ENCODE results near the gene SMIM45.

SMIM45 gene

DNA sequence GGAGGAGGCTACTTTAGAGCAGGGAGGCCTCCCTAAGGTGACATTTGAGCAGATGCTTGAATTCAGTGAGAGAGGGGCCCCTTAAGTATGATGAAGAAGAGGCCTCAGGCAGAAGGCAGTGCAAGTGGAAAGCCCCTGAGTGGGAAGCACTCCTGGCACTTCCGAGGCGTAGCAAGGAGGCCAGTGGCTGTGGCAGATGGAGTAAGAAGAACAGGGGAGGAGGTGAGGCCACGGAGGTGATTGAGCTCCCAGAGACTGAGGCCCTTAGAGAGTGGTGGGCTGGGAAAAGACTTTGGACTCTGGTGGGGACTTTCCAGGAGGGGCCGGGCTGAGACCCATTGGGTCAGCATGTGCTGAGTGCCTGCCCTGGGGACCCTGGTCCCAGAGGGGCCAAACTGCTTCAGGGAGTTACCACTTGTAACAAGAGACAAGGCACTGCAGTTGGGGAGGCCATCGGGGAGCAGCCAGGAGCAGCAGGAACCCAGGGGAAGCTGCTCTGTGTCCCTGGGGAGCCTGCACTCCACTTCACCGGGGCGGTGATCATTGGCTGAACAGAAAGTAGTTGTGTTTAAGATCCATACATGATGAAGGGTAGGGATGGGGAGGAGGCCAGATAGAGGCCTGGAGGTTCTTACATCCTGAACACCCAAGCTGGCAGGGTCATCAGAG, 2.5 kb upstream of the SMIM45 start:
- 82 to 93% methylated on average over 7 of the region's 7 CpGs for WGBS, 2 donors
- intact Hi-C loops (cut with DNase I), result no loop called here
- TF ChIP-seq, protein P1, sequence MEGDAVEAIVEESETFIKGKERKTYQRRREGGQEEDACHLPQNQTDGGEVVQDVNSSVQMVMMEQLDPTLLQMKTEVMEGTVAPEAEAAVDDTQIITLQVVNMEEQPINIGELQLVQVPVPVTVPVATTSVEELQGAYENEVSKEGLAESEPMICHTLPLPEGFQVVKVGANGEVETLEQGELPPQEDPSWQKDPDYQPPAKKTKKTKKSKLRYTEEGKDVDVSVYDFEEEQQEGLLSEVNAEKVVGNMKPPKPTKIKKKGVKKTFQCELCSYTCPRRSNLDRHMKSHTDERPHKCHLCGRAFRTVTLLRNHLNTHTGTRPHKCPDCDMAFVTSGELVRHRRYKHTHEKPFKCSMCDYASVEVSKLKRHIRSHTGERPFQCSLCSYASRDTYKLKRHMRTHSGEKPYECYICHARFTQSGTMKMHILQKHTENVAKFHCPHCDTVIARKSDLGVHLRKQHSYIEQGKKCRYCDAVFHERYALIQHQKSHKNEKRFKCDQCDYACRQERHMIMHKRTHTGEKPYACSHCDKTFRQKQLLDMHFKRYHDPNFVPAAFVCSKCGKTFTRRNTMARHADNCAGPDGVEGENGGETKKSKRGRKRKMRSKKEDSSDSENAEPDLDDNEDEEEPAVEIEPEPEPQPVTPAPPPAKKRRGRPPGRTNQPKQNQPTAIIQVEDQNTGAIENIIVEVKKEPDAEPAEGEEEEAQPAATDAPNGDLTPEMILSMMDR (IDR thresholded peaks at IDR 0.05), result no peak
- no peak for TF ChIP-seq POLR2A (IDR thresholded peaks at IDR 0.05)
- Histone ChIP-seq H3K27ac (no peak overlapping the region), H3K4me1 (peaks cover 12 to 20% (median 13%) of the 10 kb centered on the region in 3 donors), H3K36me3 (no peaks in the 10 kb centered on the region), H3K27me3 (no peaks in the 10 kb centered on the region), H3K4me3 (no peak overlapping the region), H3K9me3 (no peaks in the 10 kb centered on the region)
- DNase-seq, result no peak

DNA sequence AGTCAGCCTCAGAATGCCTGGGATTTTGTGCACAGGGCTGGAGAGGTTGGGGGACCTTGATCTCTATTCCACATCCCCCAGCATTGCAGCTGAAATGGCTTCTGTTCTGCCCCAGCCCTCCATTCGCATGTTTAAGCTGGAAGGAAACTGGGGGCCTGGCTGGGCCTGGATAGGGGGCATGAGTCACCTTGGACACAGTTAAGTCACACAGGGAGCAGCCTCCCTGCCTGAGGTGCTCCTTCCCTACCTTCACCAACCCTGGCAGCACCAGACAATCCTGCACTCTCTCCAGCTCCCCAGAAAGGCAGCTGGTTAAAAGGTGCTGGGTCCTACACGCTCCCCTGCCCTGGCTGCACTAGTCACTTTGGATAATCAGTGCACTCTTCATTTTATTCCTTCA, 763 bp downstream of the SMIM45 start:
- Histone ChIP-seq H3K9me3 (no peaks in the 10 kb centered on the region), H3K4me3 (no peak overlapping the region), H3K27ac (no peak overlapping the region), H3K27me3 (no peaks in the 10 kb centered on the region), H3K36me3 (no peaks in the 10 kb centered on the region), H3K4me1 (peaks cover 3 to 5% (median 3%) of the 10 kb centered on the region in 3 donors)
- TF ChIP-seq POLR2A (IDR thresholded peaks at IDR 0.05), result no peak
- TF ChIP-seq, protein P1 (IDR thresholded peaks at IDR 0.05), result no peak
- WGBS, 2 donors, result 79 to 92% methylated on average over 2 of the region's 2 CpGs
- intact Hi-C loops (cut with DNase I), result loop anchor here (10.0 kb wide), 1 partner anchor 502 kb away; no protein-coding TSS in a partner anchor
- DNase-seq, result no peak

DNA sequence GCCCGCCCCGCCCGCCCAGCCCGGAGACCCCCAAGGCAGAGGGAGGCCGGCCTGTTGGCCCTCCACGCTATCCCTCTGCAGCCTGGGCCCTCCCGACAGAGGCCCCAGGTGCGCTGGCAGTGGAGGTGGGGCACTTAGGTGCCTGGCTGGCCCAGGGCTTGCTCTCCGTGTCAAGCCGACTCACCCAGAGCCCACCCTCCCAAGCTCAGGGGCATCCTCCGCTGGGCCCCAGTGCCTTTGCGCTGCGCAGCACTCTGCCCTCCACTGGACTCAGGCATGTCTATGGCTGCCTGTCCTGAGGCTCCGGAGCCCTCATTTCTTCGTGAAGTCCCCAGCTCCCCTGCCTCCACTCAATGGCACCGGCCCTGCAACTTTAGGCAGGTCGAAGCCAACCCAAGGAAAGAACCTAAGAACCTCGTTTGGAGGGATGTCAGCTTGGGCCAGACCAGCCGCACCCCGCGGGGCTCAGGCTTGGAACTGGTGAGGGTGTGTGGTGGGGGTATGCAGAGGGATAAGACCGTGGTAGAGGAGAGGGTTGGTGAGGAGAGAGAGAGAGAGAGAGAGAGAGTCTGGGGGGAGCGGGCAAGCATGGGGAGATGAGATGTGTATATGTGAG, 6.1 kb downstream of the SMIM45 start:
- Histone ChIP-seq H3K36me3 (no peaks in the 10 kb centered on the region), H3K27ac (no peak overlapping the region), H3K4me1 (peaks cover 6 to 10% (median 8%) of the 10 kb centered on the region in 3 donors), H3K4me3 (peak overlapping the region in 3 of 4 donors; percentile 30 to 57 (median 30)), H3K27me3 (no peaks in the 10 kb centered on the region), H3K9me3 (no peaks in the 10 kb centered on the region)
- intact Hi-C loops (cut with DNase I), result loop anchor here (10.0 kb wide), 1 partner anchor 497 kb away; no protein-coding TSS in a partner anchor
- WGBS, 2 donors, result 50 to 65% methylated on average over 2 to 11 of the region's 23 CpGs
- DNase-seq, result no peak
- TF ChIP-seq, protein P1 (IDR thresholded peaks at IDR 0.05), result no peak
- TF ChIP-seq POLR2A (IDR thresholded peaks at IDR 0.05), result no peak

DNA sequence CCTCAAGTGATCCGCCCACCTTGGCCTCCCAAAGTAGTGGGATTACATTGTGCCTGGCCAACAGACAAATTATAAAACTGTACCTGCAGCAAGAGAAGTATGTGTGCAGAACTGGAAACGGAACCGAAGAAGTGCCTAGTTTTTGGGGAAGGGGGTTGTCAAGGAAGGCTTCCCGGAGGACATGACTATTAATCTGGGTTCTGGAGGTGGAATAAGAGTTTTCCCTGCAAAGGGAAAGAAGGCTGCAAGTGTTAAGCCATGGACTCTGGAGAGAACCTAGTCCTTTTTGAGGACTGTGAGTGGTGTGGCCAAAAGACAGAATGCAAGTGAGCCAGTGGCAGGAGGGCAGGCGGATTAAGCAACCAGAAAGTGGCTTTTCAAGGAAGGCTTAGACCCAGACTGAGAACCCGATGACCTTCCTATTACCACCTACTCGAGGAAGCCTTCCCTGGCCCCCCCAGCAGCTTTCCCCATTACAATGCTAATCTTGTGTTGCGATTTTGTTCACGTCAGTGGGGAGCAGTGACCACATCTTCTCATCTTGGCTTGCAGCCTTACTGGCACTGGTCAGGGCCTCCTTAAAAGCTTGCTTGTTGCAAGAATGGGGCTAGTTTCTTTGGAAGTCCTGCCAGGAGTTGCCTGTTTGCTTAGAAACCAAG, 11.6 kb downstream of the SMIM45 start:
- no peaks in the 10 kb centered on the region for H3K4me1 ChIP-seq
- intact Hi-C loops (cut with DNase I), result no loop called here
- no peak for DNase-seq
- no peaks in the 10 kb centered on the region for H3K27me3 ChIP-seq
- no peaks in the 10 kb centered on the region for H3K36me3 ChIP-seq
- H3K4me3 ChIP-seq, result no peak overlapping the region
- TF ChIP-seq, protein P1 (IDR thresholded peaks at IDR 0.05), result no peak
- TF ChIP-seq POLR2A (IDR thresholded peaks at IDR 0.05), result no peak
- no peak overlapping the region for H3K27ac ChIP-seq
- H3K9me3 ChIP-seq, result no peaks in the 10 kb centered on the region
- WGBS, 2 donors, result 67 to 73% methylated on average over 7 to 9 of the region's 9 CpGs

DNA sequence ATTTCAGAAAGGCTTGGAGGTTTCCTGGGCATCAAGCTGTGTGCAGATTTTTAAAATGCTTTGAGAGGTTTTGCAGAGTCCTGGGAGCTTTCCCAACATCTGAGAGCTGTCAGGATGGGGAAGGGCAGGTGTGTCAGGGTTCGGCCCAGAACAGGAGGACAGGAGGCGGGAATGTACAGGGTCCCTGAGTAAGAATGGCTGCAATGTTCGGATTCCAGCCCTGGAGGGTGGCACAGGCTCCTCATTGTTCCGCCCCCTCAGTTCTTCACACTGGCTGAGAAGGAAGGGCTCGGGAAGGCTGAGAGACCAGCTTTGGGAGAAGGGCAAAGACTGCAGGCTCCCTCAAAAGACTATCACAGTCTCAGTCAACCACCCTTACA, 12.2 kb downstream of the SMIM45 start:
- DNase-seq, result no peak
- H3K4me1 ChIP-seq, result no peaks in the 10 kb centered on the region
- H3K9me3 ChIP-seq, result no peaks in the 10 kb centered on the region
- no peak overlapping the region for H3K27ac ChIP-seq
- H3K4me3 ChIP-seq, result no peak overlapping the region
- peaks cover 0 to 2% (median 0%) of the 10 kb centered on the region in 4 donors for H3K27me3 ChIP-seq
- intact Hi-C loops (cut with DNase I), result no loop called here
- TF ChIP-seq, protein P1 (IDR thresholded peaks at IDR 0.05), result no peak
- TF ChIP-seq POLR2A (IDR thresholded peaks at IDR 0.05), result no peak
- WGBS, 2 donors, result 43 to 60% methylated on average over 3 to 4 of the region's 5 CpGs
- H3K36me3 ChIP-seq, result no peaks in the 10 kb centered on the region

Data from esophagus squamous epithelium (tissue), 5 donors.